ENCODE results near the gene NPVF. TPM values are rescaled to one million over a fixed set of nuclear protein-coding genes. Genes with fewer than 3 reads are reported as not detected.

The NPVF gene
- total and polyA plus RNA-seq, 2 of the 8 experiments (the other 6 are each of a cell fraction or from before 2014, with no cell fraction given), result not detected

DNA sequence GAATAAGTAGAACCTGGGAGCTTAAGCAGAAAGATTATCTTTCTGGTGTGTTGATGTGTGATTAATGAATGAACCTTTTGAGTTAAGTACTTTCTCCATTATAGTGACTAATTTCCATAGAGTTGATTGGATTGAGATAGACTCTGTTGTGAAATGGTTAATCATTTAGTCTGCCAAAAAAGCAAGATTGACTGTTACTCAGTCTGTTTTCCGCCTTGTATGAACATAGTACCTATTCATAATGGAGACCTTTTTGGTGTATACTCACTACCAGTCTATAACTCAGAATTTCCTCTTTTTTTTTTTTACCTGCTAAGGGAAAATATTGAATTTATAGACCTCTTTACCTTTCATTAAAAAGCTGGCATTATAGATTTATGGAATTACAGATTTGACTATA lies 14.4 kb upstream of the NPVF start (continued):
- TF ChIP-seq EP300 (IDR thresholded peaks at IDR 0.05; ENCODE audit: borderline replicate concordance in 1 of 2, low read depth in 2 of 2, low read length in 2 of 2) (no peak), RBBP5 (IDR thresholded peaks at IDR 0.05; ENCODE audit: borderline replicate concordance, low read depth, low read length) (no peak), CREB1 (IDR thresholded peaks at IDR 0.05) (no peak)

Measured in H1 (cell line).